ENCODE measurements around the gene FAM217B. TPM values are rescaled to one million over a fixed set of nuclear protein-coding genes. Genes with fewer than 3 reads are reported as not detected.

The FAM217B gene
- total RNA-seq, 1 experiment from 2014 or later, result 8.1 TPM

- Histone ChIP-seq H3K4me3 (replicated peaks in 1 of 2; ENCODE audit: low read depth in 1 of 2, low read length in 2 of 2) (no peak overlapping the region), H3K4me2 (ENCODE audit: low read length) (no peak overlapping the region), H3K9me3 (ENCODE audit: control insufficient read depth in 1 of 2, insufficient read depth in 1 of 2, low read depth in 1 of 2, low read length in 2 of 2) (no peaks in the 10 kb centered on the region), H3K79me2 (ENCODE audit: insufficient read depth, low read length) (no peaks in the 10 kb centered on the region), H2AFZ (ENCODE audit: low read depth, low read length, poor library complexity, severe bottlenecking) (no peak overlapping the region), H3K9ac (ENCODE audit: low read length) (no peak overlapping the region), H4K20me1 (ENCODE audit: insufficient read depth) (no peaks in the 10 kb centered on the region), H3K27me3 (ENCODE audit: insufficient read depth, low read length) (no peaks in the 10 kb centered on the region), H3K36me3 (ENCODE audit: control insufficient read depth in 1 of 2, insufficient read depth in 2 of 2, low read length in 2 of 2) (no peaks in the 10 kb centered on the region), H3K27ac (ENCODE audit: low read depth, low read length) (no peak overlapping the region), H3K9me2 (ENCODE audit: insufficient read depth) (no peaks in the 10 kb centered on the region), H3K4me1 (ENCODE audit: control insufficient read depth in 1 of 2, insufficient read depth in 2 of 2, low read length in 2 of 2) (peaks cover 2 to 12% of the 10 kb centered on the region in 2 experiments)
- ATAC-seq (no peak), DNase-seq (ENCODE audit: low read depth, low spot score) (no peak)
- RAD21 ChIA-PET (ENCODE audit: low non-redundant PET in 1 of 2, low total read pairs in 2 of 2, uncharacterized antibody in 2 of 2, unreplicated experiment in 2 of 2), result no interaction called here
- CTCF ChIA-PET, result interaction anchor here (1.3 to 2.8 kb wide), 2 partner anchors 21 to 56 kb away, joined by 6 to 14 read pairs; no protein-coding TSS in a partner anchor
- intact Hi-C loops (cut with micrococcal nuclease), result no loop called here
- POLR2A ChIA-PET, result no interaction called here
- no peak for TF ChIP-seq REST (IDR thresholded peaks at IDR 0.05; ENCODE audit: low read depth)
- no peak for TF ChIP-seq ZBTB33 (IDR thresholded peaks at IDR 0.05; ENCODE audit: extremely low read depth, insufficient replicate concordance, low read length)
- no peak for TF ChIP-seq RAD21 (IDR thresholded peaks at IDR 0.05; ENCODE audit: low read depth)
- no peak for TF ChIP-seq MAX (IDR thresholded peaks at IDR 0.05)
- TF ChIP-seq EZH2phosphoT487 (IDR thresholded peaks at IDR 0.05; ENCODE audit: borderline replicate concordance), result no peak
- no peak for TF ChIP-seq SRF (IDR thresholded peaks at IDR 0.05; ENCODE audit: low read depth)
- no peak for TF ChIP-seq CTCF (IDR thresholded peaks at IDR 0.05 in 2 of 3, conservative IDR thresholded peaks at IDR 0.05 in 1 of 3; ENCODE audit: borderline replicate concordance in 1 of 3, insufficient read depth in 1 of 3, low read depth in 2 of 3, low read length in 2 of 3)
- TF ChIP-seq CBX3 (IDR thresholded peaks at IDR 0.05; ENCODE audit: low read depth), result no peak
- no peak for TF ChIP-seq JUND (IDR thresholded peaks at IDR 0.05)
- TF ChIP-seq ZFX (IDR thresholded peaks at IDR 0.05), result no peak
- no peak for TF ChIP-seq EZH2 (IDR thresholded peaks at IDR 0.05)
- no peak for TF ChIP-seq ELF1 (IDR thresholded peaks at IDR 0.05; ENCODE audit: borderline replicate concordance, low read depth)
- TF ChIP-seq POLR2AphosphoS5 (IDR thresholded peaks at IDR 0.05; ENCODE audit: low read depth, low read length), result no peak
- no TSS peak for BruUV-seq (replicated peaks)
Observed at GRCh38 chr20:59935457-59936185, 4.6 kb upstream of the FAM217B start.

Measured in HCT116 (cell line).